ENCODE data around the gene RETREG1.
A peak's percentile ranks its signal among the peaks of the same experiment; 100 is the strongest.

The RETREG1 gene

DNA sequence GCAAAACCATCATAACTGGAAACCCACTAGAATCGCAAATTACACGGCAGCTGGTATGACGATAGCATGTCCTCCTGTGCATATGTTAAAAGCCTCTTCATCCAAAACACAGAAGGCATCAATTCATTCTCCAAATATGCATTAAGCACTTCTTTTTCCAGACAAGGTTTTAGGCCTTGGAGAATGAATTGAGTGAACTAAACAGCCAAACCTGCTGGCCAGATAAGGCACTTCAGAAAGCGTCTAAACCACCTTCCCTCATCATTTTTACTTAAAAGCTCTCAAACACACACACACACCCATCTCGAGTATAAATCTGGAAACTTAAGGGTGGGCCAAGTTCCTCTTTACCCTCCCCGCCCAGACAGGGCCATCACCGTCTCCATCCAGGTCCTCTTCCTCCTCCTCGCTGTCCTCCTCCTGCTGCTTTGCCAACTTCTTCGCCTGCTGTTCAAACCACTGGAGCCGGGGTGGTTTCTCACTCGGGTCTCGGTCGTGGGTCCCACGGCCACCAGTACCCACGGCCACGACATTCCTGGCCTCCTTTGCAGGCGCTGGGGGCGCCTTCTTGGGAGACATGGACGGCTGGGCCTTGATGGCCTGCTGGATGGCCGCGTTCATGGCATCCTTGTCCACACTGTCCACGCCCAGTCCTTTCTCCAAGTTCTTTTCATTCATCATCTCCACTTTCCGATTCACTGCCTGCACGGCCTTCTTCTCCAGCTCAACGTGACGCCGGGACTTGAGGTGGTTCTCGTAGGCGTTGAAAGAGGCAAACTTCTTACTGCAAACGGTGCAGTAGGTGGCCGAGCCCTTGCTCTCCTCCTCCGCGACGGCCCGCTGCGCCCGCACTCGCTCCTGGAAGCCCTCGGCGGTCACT is 151.9 kb downstream of the RETREG1 start:
- H3K27ac ChIP-seq (ENCODE audit: low read depth, low read length): no peak overlapping the region
- peak overlapping the region; percentile 89 for H3K9ac ChIP-seq (ENCODE audit: low read length)
- H3K9me3 ChIP-seq (ENCODE audit: control insufficient read depth, insufficient read depth, low read depth, low read length): no peaks in the 10 kb centered on the region
- peaks cover 36% of the 10 kb centered on the region for H3K36me3 ChIP-seq (ENCODE audit: control insufficient read depth, insufficient read depth, low read length)
- H3K4me1 ChIP-seq (ENCODE audit: control insufficient read depth, insufficient read depth, low read length): peaks cover 11% of the 10 kb centered on the region
- H3K27me3 ChIP-seq (ENCODE audit: control insufficient read depth, insufficient read depth, low read length): no peaks in the 10 kb centered on the region
- H3K4me3 ChIP-seq (ENCODE audit: low read depth, low read length): peak overlapping the region; percentile 92

DNA sequence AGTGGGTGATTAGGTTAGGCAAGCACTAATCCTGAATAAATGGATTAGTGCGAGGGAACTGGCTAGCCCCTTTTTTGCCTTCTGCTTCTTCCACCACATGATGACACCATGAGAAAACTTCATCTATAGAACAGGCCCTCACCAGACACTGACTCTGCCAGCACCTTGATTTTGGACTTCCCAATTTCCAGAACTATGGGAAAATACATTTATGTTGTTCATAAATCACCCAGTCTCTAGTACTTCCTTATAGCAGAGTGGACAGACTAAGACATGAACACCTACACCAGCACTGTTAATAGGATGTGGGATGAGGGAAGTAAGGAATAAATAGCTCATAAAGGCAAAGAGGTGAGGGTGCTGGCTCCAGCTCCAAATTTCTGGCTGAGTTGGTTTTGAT is 152.6 kb downstream of the RETREG1 start:
- Histone ChIP-seq H3K27me3 (ENCODE audit: control insufficient read depth, insufficient read depth, low read length) (no peaks in the 10 kb centered on the region), H3K4me1 (ENCODE audit: control insufficient read depth, insufficient read depth, low read length) (peaks cover 11% of the 10 kb centered on the region), H3K4me3 (ENCODE audit: low read depth, low read length) (peak overlapping the region; percentile 92), H3K9me3 (ENCODE audit: control insufficient read depth, insufficient read depth, low read depth, low read length) (no peaks in the 10 kb centered on the region), H3K36me3 (ENCODE audit: control insufficient read depth, insufficient read depth, low read length) (peaks cover 43% of the 10 kb centered on the region), H3K9ac (ENCODE audit: low read length) (peak overlapping the region; percentile 89), H3K27ac (ENCODE audit: low read depth, low read length) (no peak overlapping the region)

DNA sequence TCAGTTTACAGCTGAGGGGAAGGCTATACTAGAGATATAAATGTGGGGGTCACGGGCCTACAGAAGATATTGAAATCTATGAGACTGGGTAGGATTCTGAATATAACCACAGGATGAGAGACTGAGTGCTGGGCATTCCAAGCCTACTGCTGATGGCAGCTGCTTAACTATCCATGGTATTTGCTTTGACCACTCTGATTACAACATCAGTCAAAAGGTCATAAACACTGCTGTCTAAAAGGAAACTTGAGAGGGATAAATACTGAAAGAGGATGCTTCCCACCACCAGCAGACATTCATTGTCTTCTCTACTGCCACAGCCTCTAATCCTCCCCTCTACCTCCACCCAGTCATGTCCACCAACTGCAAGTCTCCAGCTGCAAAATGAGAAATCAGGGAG is 155.0 kb downstream of the RETREG1 start:
- Histone ChIP-seq H3K9me3 (ENCODE audit: control insufficient read depth, insufficient read depth, low read depth, low read length) (no peaks in the 10 kb centered on the region), H3K27me3 (ENCODE audit: control insufficient read depth, insufficient read depth, low read length) (no peaks in the 10 kb centered on the region), H3K36me3 (ENCODE audit: control insufficient read depth, insufficient read depth, low read length) (peaks cover 64% of the 10 kb centered on the region), H3K4me1 (ENCODE audit: control insufficient read depth, insufficient read depth, low read length) (peaks cover 6% of the 10 kb centered on the region), H3K4me3 (ENCODE audit: low read depth, low read length) (no peak overlapping the region), H3K27ac (ENCODE audit: low read depth, low read length) (no peak overlapping the region), H3K9ac (ENCODE audit: low read length) (no peak overlapping the region)

DNA sequence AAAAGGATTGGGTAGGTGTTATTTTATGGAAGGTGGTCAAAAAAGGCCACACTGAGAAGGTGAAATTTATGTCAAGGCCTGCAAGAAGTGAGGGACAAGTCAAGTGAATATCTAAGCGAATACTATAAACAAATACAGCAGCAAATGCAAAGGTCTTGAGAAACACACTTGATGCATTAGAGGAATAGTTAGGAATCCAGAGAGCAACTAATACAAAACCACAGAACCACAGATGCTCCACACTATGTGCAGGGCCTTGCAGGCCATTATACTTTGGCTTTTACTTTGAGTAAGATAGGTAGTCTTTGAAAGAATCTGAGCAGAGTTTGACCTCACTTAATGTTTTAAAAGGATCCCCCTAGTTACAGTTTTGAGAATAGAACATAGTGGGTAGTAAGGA is 155.8 kb downstream of the RETREG1 start:
- Histone ChIP-seq H3K9me3 (ENCODE audit: control insufficient read depth, insufficient read depth, low read depth, low read length) (no peaks in the 10 kb centered on the region), H3K27me3 (ENCODE audit: control insufficient read depth, insufficient read depth, low read length) (no peaks in the 10 kb centered on the region), H3K36me3 (ENCODE audit: control insufficient read depth, insufficient read depth, low read length) (peaks cover 64% of the 10 kb centered on the region), H3K27ac (ENCODE audit: low read depth, low read length) (no peak overlapping the region), H3K4me1 (ENCODE audit: control insufficient read depth, insufficient read depth, low read length) (peaks cover 8% of the 10 kb centered on the region), H3K4me3 (ENCODE audit: low read depth, low read length) (no peak overlapping the region), H3K9ac (ENCODE audit: low read length) (no peak overlapping the region)

DNA sequence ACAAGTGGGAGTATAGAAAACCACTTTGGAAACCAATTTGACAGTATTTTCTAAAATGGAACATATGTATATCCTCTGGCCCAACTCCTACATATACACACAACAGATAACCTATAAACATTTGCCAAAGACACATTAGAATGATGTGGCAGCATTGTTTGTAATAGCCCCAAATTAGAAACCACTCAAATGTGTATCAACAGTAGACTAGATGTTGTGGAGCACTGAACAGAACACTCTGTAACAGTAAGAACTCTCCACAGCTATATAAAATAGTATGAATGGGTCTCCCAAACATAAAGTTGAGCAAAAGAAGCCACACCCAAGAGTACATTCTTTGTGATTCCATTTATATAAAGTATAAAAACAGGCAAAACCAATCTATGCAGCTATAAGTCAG is 157.3 kb downstream of the RETREG1 start:
- peaks cover 10% of the 10 kb centered on the region for H3K4me1 ChIP-seq (ENCODE audit: control insufficient read depth, insufficient read depth, low read length)
- H3K9me3 ChIP-seq (ENCODE audit: control insufficient read depth, insufficient read depth, low read depth, low read length): no peaks in the 10 kb centered on the region
- no peak overlapping the region for H3K27ac ChIP-seq (ENCODE audit: low read depth, low read length)
- no peak overlapping the region for H3K4me3 ChIP-seq (ENCODE audit: low read depth, low read length)
- H3K36me3 ChIP-seq (ENCODE audit: control insufficient read depth, insufficient read depth, low read length): peaks cover 73% of the 10 kb centered on the region
- H3K9ac ChIP-seq (ENCODE audit: low read length): no peak overlapping the region
- H3K27me3 ChIP-seq (ENCODE audit: control insufficient read depth, insufficient read depth, low read length): no peaks in the 10 kb centered on the region

DNA sequence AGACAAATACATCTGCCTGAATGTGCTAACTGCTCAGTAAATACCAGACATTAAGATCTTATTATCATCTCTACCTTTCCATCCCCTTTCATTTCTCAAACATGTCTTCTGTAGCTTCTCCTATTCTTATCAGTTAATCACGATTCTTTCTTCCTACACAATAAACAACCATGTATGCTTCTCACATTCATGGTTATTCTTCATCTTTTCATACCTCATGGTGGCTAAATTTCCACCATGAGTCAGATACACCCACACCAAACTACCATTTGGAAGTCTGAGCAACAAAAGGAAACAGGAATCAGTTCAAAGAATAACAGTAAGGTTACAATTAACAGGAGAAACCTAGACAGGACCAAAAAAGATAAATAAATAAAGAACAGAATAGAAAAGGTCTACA is 158.9 kb downstream of the RETREG1 start:
- H3K9ac ChIP-seq (ENCODE audit: low read length): no peak overlapping the region
- no peaks in the 10 kb centered on the region for H3K27me3 ChIP-seq (ENCODE audit: control insufficient read depth, insufficient read depth, low read length)
- no peak overlapping the region for H3K27ac ChIP-seq (ENCODE audit: low read depth, low read length)
- peaks cover 70% of the 10 kb centered on the region for H3K36me3 ChIP-seq (ENCODE audit: control insufficient read depth, insufficient read depth, low read length)
- no peak overlapping the region for H3K4me3 ChIP-seq (ENCODE audit: low read depth, low read length)
- no peaks in the 10 kb centered on the region for H3K9me3 ChIP-seq (ENCODE audit: control insufficient read depth, insufficient read depth, low read depth, low read length)
- peaks cover 6% of the 10 kb centered on the region; the same call in 1 of the 2 replicates for H3K4me1 ChIP-seq (ENCODE audit: control insufficient read depth, insufficient read depth, low read length)

DNA sequence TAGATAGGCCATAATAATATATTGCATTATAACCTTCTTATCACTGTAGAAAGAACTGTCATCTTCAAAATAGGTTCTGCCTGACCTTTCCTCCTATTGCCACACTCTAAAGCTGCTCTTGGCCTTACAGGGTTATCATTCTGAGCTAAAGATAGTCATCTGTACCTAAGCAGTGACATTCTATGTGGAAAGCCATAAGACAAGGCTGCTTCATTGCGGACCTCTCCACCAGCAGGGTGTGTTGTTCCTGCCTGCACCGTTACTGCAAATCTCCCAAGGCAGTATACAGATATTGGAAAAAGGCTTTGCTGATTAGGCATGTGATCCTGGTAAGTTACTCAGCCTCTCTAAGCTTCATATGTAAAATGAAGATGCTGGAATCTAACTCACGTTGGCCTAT is 159.3 kb downstream of the RETREG1 start:
- Histone ChIP-seq H3K4me3 (ENCODE audit: low read depth, low read length) (no peak overlapping the region), H3K27ac (ENCODE audit: low read depth, low read length) (no peak overlapping the region), H3K36me3 (ENCODE audit: control insufficient read depth, insufficient read depth, low read length) (peaks cover 70% of the 10 kb centered on the region), H3K4me1 (ENCODE audit: control insufficient read depth, insufficient read depth, low read length) (peaks cover 6% of the 10 kb centered on the region; the same call in 1 of the 2 replicates), H3K27me3 (ENCODE audit: control insufficient read depth, insufficient read depth, low read length) (no peaks in the 10 kb centered on the region), H3K9me3 (ENCODE audit: control insufficient read depth, insufficient read depth, low read depth, low read length) (no peaks in the 10 kb centered on the region), H3K9ac (ENCODE audit: low read length) (no peak overlapping the region)

DNA sequence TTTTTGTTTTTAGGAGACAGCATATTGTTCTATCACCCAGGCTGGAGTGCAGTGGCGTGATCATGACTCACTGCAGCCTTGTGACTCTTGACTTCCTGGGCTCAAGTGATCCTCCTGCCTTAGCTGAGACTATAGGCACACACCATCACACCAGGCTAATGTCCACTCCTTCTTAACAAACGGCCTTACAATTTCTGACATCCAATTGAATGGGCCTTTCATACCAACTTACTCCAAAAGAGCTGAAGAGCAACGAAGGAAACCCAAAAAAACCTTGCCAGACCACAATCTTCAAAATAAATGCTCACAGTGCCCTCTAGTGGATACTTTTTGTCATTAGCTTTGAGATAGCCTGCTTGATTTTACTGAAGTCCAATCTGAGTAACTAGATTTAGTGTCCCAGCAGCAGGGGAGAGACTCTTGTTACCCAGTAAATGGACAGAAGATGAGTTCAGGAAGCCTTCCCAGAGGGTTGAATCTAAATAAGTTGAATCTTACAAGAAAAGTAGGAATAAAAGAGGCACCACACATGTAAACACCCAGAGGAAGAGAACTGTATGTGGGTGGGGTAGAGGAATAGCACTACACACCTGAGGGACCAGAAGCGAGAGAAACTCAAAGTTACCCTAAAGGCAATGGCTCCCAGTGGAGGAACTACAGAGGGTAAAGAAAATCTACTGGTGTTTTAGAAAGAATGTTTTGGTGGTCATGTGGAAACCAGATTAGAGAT is 160.5 kb downstream of the RETREG1 start:
- Histone ChIP-seq H3K9me3 (ENCODE audit: control insufficient read depth, insufficient read depth, low read depth, low read length) (no peaks in the 10 kb centered on the region), H3K27me3 (ENCODE audit: control insufficient read depth, insufficient read depth, low read length) (no peaks in the 10 kb centered on the region), H3K36me3 (ENCODE audit: control insufficient read depth, insufficient read depth, low read length) (peaks cover 70% of the 10 kb centered on the region), H3K4me1 (ENCODE audit: control insufficient read depth, insufficient read depth, low read length) (peaks cover 6% of the 10 kb centered on the region; the same call in 1 of the 2 replicates), H3K4me3 (ENCODE audit: low read depth, low read length) (no peak overlapping the region), H3K9ac (ENCODE audit: low read length) (no peak overlapping the region), H3K27ac (ENCODE audit: low read depth, low read length) (no peak overlapping the region)

DNA sequence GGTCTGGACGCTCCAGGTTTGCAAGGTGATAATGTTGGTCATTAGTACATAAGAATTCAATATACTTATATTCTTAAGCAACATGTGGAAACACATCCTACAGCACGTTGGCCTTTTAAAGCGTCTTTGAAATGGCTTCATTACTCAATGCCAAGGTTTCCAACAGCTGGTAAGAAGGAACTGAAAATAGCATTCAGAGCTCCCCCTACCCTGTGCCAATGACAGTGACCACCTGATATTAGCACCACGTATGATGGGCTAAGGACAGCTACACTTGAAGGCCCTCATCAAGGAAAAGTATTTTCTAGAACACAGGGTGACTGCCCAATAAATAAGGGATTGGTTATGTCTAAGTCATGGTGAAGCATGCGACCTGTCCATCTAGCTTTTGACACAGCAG is 161.1 kb downstream of the RETREG1 start:
- peaks cover 70% of the 10 kb centered on the region for H3K36me3 ChIP-seq (ENCODE audit: control insufficient read depth, insufficient read depth, low read length)
- no peak overlapping the region for H3K4me3 ChIP-seq (ENCODE audit: low read depth, low read length)
- H3K27ac ChIP-seq (ENCODE audit: low read depth, low read length): no peak overlapping the region

DNA sequence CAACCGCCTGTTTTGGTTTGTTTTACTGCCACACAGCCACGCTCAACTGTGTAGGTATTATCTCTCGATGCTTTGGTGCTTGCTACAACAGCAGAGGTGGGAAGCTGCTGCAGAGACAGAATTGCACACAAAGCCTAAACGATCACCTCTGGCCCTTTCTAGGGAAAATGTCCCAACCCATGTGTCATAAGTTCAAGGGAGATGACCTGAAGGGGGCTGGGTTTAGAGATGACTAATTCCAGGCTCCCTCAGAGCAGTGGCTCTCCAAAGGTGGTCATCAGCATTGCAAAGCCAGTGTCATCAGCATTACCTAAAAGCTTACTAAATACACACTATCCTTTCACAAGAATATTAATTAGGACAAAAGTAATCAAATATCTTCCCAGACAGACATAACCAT is 162.1 kb downstream of the RETREG1 start:
- Histone ChIP-seq H3K27me3 (ENCODE audit: control insufficient read depth, insufficient read depth, low read length) (no peaks in the 10 kb centered on the region), H3K4me3 (ENCODE audit: low read depth, low read length) (no peak overlapping the region), H3K9me3 (ENCODE audit: control insufficient read depth, insufficient read depth, low read depth, low read length) (no peaks in the 10 kb centered on the region), H3K9ac (ENCODE audit: low read length) (no peak overlapping the region), H3K36me3 (ENCODE audit: control insufficient read depth, insufficient read depth, low read length) (peaks cover 70% of the 10 kb centered on the region), H3K4me1 (ENCODE audit: control insufficient read depth, insufficient read depth, low read length) (peaks cover 6% of the 10 kb centered on the region; the same call in 1 of the 2 replicates), H3K27ac (ENCODE audit: low read depth, low read length) (no peak overlapping the region)

More for the DNA sequence above, 161.1 kb downstream of the RETREG1 start:
- Histone ChIP-seq H3K4me1 (ENCODE audit: control insufficient read depth, insufficient read depth, low read length) (peaks cover 6% of the 10 kb centered on the region; the same call in 1 of the 2 replicates), H3K9ac (ENCODE audit: low read length) (no peak overlapping the region), H3K9me3 (ENCODE audit: control insufficient read depth, insufficient read depth, low read depth, low read length) (no peaks in the 10 kb centered on the region), H3K27me3 (ENCODE audit: control insufficient read depth, insufficient read depth, low read length) (no peaks in the 10 kb centered on the region)

DNA sequence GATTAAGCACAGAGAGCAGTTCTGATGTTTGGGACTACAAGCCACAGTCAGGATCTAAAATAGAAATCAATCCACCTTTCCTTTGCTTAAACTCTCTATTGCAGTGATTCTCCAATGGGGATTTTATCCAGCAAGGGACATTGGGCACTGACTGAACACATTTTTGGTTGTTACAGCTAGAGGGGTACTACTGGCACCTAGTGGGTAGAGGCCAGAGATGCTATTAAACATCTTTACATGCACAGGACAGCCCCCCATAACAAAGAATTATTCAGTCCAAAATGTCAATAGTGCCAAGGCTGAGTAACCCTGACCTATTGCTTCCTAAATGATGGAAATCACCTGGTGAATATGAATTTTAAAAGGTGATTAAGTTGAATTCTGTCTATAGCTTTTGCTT is 163.2 kb downstream of the RETREG1 start:
- H3K9ac ChIP-seq (ENCODE audit: low read length): no peak overlapping the region
- H3K9me3 ChIP-seq (ENCODE audit: control insufficient read depth, insufficient read depth, low read depth, low read length): no peaks in the 10 kb centered on the region
- H3K4me1 ChIP-seq (ENCODE audit: control insufficient read depth, insufficient read depth, low read length): peaks cover 6% of the 10 kb centered on the region; the same call in 1 of the 2 replicates
- H3K27me3 ChIP-seq (ENCODE audit: control insufficient read depth, insufficient read depth, low read length): no peaks in the 10 kb centered on the region
- H3K27ac ChIP-seq (ENCODE audit: low read depth, low read length): no peak overlapping the region
- H3K4me3 ChIP-seq (ENCODE audit: low read depth, low read length): no peak overlapping the region
- H3K36me3 ChIP-seq (ENCODE audit: control insufficient read depth, insufficient read depth, low read length): peaks cover 71% of the 10 kb centered on the region
